GM21529 (cell line): ENCODE results near the gene IRX6.

Experiments
- ATAC-seq: cut with Tn5 transposase; IDR thresholded peaks from one replicate; pipeline ENCODE4 v1.9.1; 2021; ENCODE audit not compliant: unreplicated experiment

IRX6 gene

GRCh38 chr16:55364811-55365210, 40.8 kb downstream of the IRX6 start:
- no peak for ATAC-seq

GRCh38 chr16:55367301-55367811, 43.4 kb downstream of the IRX6 start:
- ATAC-seq = no peak

- no peak for ATAC-seq
These were observed 44.0 kb downstream of the IRX6 start for GRCh38 chr16:55367866-55368603.

- ATAC-seq = no peak
These were observed 45.1 kb downstream of the IRX6 start for GRCh38 chr16:55369151-55369550.

- ATAC-seq = no peak
These were observed 46.9 kb downstream of the IRX6 start for GRCh38 chr16:55370762-55371482.

- ATAC-seq = no peak
These were observed 48.9 kb downstream of the IRX6 start for GRCh38 chr16:55372792-55373488.

- ATAC-seq = no peak
These were observed 49.5 kb downstream of the IRX6 start for GRCh38 chr16:55373489-55373832.

- ATAC-seq = no peak
These were observed 52.0 kb downstream of the IRX6 start for GRCh38 chr16:55376045-55376444.

GRCh38 chr16:55376567-55377167, 52.7 kb downstream of the IRX6 start:
- ATAC-seq = no peak

GRCh38 chr16:55377840-55378239, 53.8 kb downstream of the IRX6 start:
- ATAC-seq = no peak

GRCh38 chr16:55378616-55379015, 54.6 kb downstream of the IRX6 start:
- ATAC-seq = no peak

- no peak for ATAC-seq
These were observed 55.4 kb downstream of the IRX6 start for GRCh38 chr16:55379371-55379770.

- ATAC-seq = no peak
These were observed 55.9 kb downstream of the IRX6 start for GRCh38 chr16:55379876-55380390.
